Tibial nerve (tissue), 4 donors: Measurements from ENCODE around the gene GPC6. TPM values are rescaled to one million over a fixed set of nuclear protein-coding genes. Genes with fewer than 3 reads are reported as not detected.

Experiments used
- DNase-seq, 2 donors: peaks; one replicate each; pipeline ENCODE4 v3.0.0-alpha.2; 2019; ENCODE audit warnings: low spot score in 2 of 2
- H3K27ac ChIP-seq, 4 donors: fragments of 200-600 bp; sonication (generic) in 3 of 4; one replicate each; pipeline ENCODE4 v1.5.1; 2017 to 2019; ENCODE audit warnings: mild to moderate bottlenecking in 1 of 4
- H3K27me3 ChIP-seq, 2 donors: fragments of 200-600 bp; sonication (generic) in 1 of 2; one replicate each; pipeline versions ENCODE4 v1.5.1 to v1.6.0; 2017 to 2019
- H3K36me3 ChIP-seq, 3 donors: fragments of 200-600 bp; sonication (generic); one replicate each; pipeline ENCODE4 v1.5.1; 2018 to 2019
- H3K4me1 ChIP-seq, 4 donors: fragments of 200-600 bp; sonication (generic) in 3 of 4; one replicate each; pipeline ENCODE4 v1.5.1; 2017 to 2019
- H3K4me3 ChIP-seq, 4 donors: fragments of 200-600 bp; sonication (generic) in 3 of 4; one replicate each; pipeline ENCODE4 v1.5.1; 2017 to 2019; ENCODE audit warnings: mild to moderate bottlenecking in 1 of 4, moderate library complexity in 1 of 4
- H3K9me3 ChIP-seq, 4 donors: fragments of 200-600 bp; sonication (generic) in 3 of 4; one replicate each; pipeline ENCODE4 v1.5.1; 2017 to 2019
- EP300 ChIP-seq, 2 donors: sonication (generic); formaldehyde crosslinking; IDR thresholded peaks; one replicate each; pipeline ENCODE4 v1.6.1; 2017; ENCODE audit warnings: antibody characterized with exemption in 2 of 2, mild to moderate bottlenecking in 1 of 2
- POLR2A ChIP-seq, 2 donors: fragments of 450-650 bp; IDR thresholded peaks; one replicate each; pipeline ENCODE4 v1.6.1; 2017; ENCODE audit warnings: antibody characterized with exemption in 2 of 2, mild to moderate bottlenecking in 2 of 2, moderate library complexity in 2 of 2
- WGBS, 2 donors: methylation state at CpG; one replicate each; pipeline ENCODE4 v1.1.5; 2018; 5-methylcytosine and 5-hydroxymethylcytosine counted together
- total RNA-seq, 4 donors: library from RNA; depleted of rRNA; stranded (reverse); fragments of >200 nt; gene quantifications; one replicate each; pipeline ENCODE4 v1.1.0, GENCODE V29; 2016
- TF ChIP-seq, protein P1 (sequence below), 5 experiments: fragments of 200-600 bp in 3 of 5; fragments of 450-650 bp in 2 of 5; sonication (generic) in 3 of 5; IDR thresholded peaks; one replicate each; pipeline ENCODE4 v1.5.1; 2016 to 2019; ENCODE audit warnings: antibody characterized with exemption in 5 of 5, mild to moderate bottlenecking in 3 of 5, moderate library complexity in 2 of 5

GPC6 gene
- total RNA-seq, 4 donors from 2014 or later = 21.9 to 39.5 (median 29.8) TPM

GRCh38 chr13:93368718-93369117 is 142.1 kb downstream of the GPC6 start:
- TF ChIP-seq POLR2A (IDR thresholded peaks at IDR 0.05) (no peak), EP300 (IDR thresholded peaks at IDR 0.05) (no peak)
- TF ChIP-seq, protein P1, sequence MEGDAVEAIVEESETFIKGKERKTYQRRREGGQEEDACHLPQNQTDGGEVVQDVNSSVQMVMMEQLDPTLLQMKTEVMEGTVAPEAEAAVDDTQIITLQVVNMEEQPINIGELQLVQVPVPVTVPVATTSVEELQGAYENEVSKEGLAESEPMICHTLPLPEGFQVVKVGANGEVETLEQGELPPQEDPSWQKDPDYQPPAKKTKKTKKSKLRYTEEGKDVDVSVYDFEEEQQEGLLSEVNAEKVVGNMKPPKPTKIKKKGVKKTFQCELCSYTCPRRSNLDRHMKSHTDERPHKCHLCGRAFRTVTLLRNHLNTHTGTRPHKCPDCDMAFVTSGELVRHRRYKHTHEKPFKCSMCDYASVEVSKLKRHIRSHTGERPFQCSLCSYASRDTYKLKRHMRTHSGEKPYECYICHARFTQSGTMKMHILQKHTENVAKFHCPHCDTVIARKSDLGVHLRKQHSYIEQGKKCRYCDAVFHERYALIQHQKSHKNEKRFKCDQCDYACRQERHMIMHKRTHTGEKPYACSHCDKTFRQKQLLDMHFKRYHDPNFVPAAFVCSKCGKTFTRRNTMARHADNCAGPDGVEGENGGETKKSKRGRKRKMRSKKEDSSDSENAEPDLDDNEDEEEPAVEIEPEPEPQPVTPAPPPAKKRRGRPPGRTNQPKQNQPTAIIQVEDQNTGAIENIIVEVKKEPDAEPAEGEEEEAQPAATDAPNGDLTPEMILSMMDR (IDR thresholded peaks at IDR 0.05) = no peak
- no peak overlapping the region for H3K27ac ChIP-seq
- no peaks in the 10 kb centered on the region for H3K9me3 ChIP-seq
- H3K4me3 ChIP-seq = no peak overlapping the region
- H3K27me3 ChIP-seq = no peaks in the 10 kb centered on the region
- DNase-seq = no peak
- H3K36me3 ChIP-seq = no peaks in the 10 kb centered on the region
- no peaks in the 10 kb centered on the region for H3K4me1 ChIP-seq

DNA sequence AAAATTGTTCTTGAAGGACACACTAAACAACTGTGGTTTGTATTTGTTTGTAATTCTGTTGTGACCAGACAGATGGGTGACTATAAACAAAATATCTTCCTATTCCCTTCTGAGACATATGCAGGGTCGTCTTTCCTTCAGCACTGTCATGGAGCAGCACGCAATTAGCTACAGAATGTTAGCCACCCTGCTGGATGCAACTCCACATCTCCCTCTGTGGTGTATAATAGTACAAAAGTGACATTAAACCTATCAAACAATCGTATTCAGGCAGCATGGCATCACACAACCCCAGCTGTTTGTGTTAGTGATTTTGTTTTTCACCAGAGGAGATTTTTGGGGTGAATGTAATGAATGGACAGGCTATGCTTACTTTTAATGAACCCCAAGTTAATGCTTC is 146.2 kb downstream of the GPC6 start:
- no peaks in the 10 kb centered on the region for H3K9me3 ChIP-seq
- no peaks in the 10 kb centered on the region for H3K4me1 ChIP-seq
- H3K36me3 ChIP-seq = no peaks in the 10 kb centered on the region
- no peak for DNase-seq
- no peaks in the 10 kb centered on the region for H3K27me3 ChIP-seq
- 34 to 57% methylated on average over 3 of the region's 3 CpGs for WGBS, 2 donors
- H3K27ac ChIP-seq = no peak overlapping the region
- no peak overlapping the region for H3K4me3 ChIP-seq
- no peak for TF ChIP-seq EP300 (IDR thresholded peaks at IDR 0.05)
- TF ChIP-seq, protein P1 (IDR thresholded peaks at IDR 0.05) = no peak
- TF ChIP-seq POLR2A (IDR thresholded peaks at IDR 0.05) = no peak

GRCh38 chr13:93375491-93375890 is 148.9 kb downstream of the GPC6 start:
- TF ChIP-seq POLR2A (IDR thresholded peaks at IDR 0.05) (no peak), EP300 (IDR thresholded peaks at IDR 0.05) (no peak)
- TF ChIP-seq, protein P1 (IDR thresholded peaks at IDR 0.05) = no peak
- Histone ChIP-seq H3K9me3 (no peaks in the 10 kb centered on the region), H3K27ac (no peak overlapping the region), H3K27me3 (no peaks in the 10 kb centered on the region), H3K4me3 (no peak overlapping the region), H3K36me3 (no peaks in the 10 kb centered on the region), H3K4me1 (no peaks in the 10 kb centered on the region)
- DNase-seq = no peak
- 72 to 79% methylated on average over 6 of the region's 6 CpGs for WGBS, 2 donors

DNA sequence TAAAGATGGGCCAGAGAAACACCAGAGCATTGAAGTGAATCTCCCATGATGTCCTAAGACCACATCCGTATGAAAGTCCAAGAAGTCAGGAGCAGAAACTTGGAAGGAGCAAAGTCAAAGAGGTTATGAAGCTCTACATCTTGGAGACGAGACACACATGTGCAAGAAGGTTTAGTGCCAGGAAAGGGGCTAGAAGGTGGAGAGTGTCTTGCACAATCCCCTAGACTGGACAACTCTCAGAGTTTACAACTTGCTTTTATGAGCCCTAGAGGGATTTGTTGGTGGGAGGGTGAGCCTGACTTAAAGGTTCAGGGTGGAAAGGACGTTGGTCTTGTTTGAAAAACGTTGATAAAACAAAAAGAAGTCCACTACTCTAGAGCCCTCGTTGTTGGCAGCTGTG is 150.6 kb downstream of the GPC6 start:
- TF ChIP-seq, protein P1 (IDR thresholded peaks at IDR 0.05) = no peak
- TF ChIP-seq EP300 (IDR thresholded peaks at IDR 0.05) (no peak), POLR2A (IDR thresholded peaks at IDR 0.05) (no peak)

DNA sequence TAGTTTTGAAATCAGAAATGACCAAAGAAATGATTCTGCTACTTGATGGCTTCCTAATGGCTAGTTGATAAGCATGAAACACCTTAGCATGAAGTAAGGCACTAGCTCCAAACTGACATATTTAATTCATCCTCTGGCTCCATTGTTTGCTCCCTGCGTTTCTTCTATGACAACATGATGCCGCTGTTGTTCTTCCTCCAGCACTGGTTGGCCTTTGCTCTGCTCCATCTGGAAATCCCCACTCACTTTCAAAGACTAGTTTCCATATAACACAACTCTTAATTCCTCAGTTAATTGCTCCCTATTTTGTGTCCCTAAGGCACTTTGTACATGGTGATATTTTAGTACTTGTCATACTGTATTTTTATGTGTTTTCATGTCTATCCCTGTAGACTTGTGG is 151.6 kb downstream of the GPC6 start:
- TF ChIP-seq POLR2A (IDR thresholded peaks at IDR 0.05) (no peak), EP300 (IDR thresholded peaks at IDR 0.05) (no peak)
- TF ChIP-seq, protein P1 (IDR thresholded peaks at IDR 0.05) = no peak
- no peaks in the 10 kb centered on the region for H3K27me3 ChIP-seq
- H3K4me1 ChIP-seq = no peaks in the 10 kb centered on the region
- H3K36me3 ChIP-seq = no peaks in the 10 kb centered on the region
- H3K27ac ChIP-seq = no peak overlapping the region
- WGBS, 2 donors = 53 to 57% methylated on average over 2 of the region's 2 CpGs
- no peaks in the 10 kb centered on the region for H3K9me3 ChIP-seq
- no peak for DNase-seq
- H3K4me3 ChIP-seq = no peak overlapping the region

More for the DNA sequence above, 150.6 kb downstream of the GPC6 start:
- Histone ChIP-seq H3K9me3 (no peaks in the 10 kb centered on the region), H3K27ac (no peak overlapping the region), H3K4me1 (no peaks in the 10 kb centered on the region), H3K27me3 (no peaks in the 10 kb centered on the region), H3K36me3 (no peaks in the 10 kb centered on the region), H3K4me3 (no peak overlapping the region)
- no peak for DNase-seq
- 44 to 51% methylated on average over 5 of the region's 5 CpGs for WGBS, 2 donors
